Endothelial cell of hepatic sinusoid (primary cell): ENCODE data around the gene ZP1.
"Not testable (repeated sequence)": the region's sequence is repeated elsewhere in the genome, so short reads cannot be mapped to it uniquely, and the experiment has no call there.

ENCODE experiments used
- in situ Hi-C: cut with HindIII; loops from 2 replicates; pipeline ENCODE4 v1.10.0; 2017; ENCODE audit warnings: low sequenced_read_pairs

ZP1 gene, protein sequence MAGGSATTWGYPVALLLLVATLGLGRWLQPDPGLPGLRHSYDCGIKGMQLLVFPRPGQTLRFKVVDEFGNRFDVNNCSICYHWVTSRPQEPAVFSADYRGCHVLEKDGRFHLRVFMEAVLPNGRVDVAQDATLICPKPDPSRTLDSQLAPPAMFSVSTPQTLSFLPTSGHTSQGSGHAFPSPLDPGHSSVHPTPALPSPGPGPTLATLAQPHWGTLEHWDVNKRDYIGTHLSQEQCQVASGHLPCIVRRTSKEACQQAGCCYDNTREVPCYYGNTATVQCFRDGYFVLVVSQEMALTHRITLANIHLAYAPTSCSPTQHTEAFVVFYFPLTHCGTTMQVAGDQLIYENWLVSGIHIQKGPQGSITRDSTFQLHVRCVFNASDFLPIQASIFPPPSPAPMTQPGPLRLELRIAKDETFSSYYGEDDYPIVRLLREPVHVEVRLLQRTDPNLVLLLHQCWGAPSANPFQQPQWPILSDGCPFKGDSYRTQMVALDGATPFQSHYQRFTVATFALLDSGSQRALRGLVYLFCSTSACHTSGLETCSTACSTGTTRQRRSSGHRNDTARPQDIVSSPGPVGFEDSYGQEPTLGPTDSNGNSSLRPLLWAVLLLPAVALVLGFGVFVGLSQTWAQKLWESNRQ

DNA sequence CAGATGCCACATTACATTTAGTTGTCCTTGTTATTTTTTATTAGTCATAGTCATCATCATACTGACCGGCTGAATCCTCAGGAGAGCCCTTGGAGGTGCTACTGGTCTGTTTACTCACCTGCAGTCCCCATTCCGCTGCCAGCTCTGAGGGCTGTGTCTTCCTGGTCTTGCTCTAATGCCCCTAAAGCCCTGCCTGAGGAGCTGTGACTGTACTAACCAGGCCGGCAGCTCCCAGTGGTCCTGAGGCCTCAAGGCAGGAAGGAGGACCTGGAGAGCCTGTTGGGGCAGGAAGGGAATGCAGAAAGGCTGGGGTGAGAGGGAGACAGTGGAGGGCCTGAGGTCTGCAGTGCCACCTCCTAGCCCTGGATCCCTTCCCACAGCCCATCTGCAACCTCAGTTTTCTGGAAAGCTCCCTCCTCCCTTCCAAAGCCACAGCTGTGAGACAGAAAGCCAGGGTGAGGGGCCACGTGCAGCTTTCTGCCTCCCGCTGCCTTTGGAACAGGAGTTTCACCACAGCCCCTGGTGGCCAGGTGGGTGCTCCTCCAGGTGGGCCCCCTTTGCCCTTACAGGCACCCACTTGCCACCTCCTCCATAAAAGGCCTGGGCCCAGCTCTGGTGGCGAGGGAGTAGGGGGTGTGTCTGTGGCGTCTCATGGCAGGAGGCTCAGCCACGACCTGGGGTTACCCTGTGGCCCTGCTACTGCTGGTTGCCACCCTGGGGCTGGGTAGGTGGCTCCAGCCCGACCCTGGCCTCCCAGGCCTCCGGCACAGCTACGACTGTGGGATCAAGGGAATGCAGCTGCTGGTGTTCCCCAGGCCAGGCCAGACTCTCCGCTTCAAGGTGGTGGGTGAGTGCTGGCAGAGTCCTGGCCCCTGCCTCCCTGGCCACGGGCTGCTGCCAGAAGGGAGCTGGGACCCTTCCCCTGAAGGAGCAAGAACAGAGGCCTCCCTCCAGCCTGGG, at the start of gene ZP1:
TSS of gene ZP1 (plus strand) at position 632 of the 960 bp plus-strand sequence. CDS start at position 652, 20 bp downstream.
- in situ Hi-C loops = loop anchor here (5.0 kb wide), 1 partner anchor 35 kb away; no protein-coding TSS in a partner anchor

DNA sequence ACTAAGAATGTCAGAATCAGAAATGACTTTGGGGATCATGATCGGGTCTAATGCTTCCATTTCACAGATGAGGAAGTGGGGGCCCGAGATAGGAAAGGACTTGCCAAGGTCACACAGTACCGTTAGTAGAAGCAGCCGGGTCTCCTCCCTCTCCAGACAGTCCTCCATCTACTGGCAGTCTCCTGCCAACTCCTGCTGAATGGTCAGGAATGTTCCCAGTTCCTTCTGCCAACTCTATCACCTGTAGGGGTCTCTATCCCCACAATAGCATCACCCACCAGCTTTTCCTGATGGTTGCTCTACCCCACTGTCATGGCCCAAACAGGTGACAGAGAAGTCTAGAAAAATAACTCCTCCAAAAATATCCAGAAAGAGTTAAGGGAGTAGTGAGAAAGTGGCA, 49.3 kb upstream of the ZP1 start:
- in situ Hi-C loops = no loop called here

DNA sequence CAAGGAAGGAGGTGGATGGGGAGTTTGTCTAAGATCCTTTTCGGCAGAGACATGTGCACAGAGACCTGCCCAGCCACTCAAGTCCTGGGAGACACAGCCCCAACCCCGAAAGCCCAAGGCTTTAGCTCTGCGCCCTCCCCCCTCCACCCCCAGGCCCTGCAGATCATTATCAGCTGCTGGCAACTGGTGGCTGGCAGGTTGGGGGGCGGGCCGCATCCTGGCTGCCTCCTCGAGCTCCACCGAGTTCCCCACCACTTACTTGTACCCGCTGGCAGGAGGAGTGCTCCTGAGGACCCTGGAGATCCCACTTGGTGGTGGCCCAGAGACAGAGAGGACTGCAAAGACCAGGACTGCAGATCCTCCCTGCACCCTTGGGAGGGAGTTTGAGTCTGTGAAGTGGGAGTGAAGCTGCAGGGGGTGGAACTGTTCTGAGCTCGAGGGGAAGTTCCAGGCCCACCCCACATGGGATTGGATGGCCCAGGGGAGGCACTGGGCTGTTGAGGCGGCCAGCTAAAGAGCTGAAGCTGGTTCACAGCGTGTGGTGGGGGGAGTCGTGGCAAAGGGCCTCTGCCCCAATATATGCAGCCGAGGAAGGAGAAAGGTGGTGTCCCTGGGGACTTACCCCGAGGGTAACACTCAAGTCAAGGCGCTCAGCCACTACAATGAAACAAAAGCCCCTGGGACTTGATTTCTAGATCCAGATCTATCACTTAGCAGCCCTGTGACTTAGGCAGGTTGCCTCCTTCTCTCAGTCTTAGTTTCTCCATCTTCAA, 45.3 kb upstream of the ZP1 start:
- in situ Hi-C loops = no loop called here

DNA sequence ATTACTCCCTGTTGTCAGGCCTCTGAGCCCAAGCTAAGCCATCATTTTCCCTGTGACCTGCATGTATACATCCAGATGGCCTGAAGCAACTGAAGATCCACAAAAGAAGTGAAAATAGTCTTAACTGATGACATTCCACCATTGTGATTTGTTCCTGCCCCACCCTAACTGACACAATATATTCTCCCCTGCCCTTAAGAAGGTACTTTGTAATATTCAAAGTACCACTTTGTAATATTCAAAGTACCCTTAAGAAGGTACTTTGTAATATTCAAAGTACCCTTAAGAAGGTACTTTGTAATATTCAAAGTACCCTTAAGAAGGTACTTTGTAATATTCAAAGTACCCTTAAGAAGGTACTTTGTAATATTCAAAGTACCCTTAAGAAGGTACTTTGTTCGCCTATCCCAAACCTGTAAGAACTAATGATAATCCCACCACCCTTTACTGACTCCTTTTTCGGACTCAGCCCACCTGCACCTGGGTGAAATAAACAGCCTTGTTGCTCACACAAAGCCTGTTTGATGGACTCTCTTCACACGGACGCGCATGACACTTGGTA, 43.5 kb upstream of the ZP1 start:
- in situ Hi-C loops = not testable (repeated sequence)

DNA sequence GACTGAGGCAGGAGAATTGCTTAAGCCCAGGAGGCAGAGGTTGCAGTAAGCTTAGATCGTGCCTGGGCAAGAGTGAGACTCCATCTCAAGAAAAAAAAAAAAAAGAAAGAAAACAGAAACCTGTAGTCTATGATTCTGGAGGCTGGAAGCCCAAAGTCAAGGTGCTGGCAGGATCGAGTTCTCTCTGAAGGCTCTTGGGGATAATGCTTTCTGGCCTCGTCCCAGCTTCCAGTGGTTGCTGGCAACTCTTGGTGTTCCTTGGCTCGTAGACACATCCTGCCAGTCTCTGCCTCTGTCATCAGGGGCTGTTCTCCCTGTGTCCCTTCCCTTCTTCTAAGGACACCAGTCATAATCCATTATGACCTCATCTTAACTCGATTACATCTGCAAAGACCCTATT, 42.2 kb upstream of the ZP1 start:
- in situ Hi-C loops = loop anchor here (5.0 kb wide), 2 partner anchors 48 to 72 kb away; no protein-coding TSS in a partner anchor

DNA sequence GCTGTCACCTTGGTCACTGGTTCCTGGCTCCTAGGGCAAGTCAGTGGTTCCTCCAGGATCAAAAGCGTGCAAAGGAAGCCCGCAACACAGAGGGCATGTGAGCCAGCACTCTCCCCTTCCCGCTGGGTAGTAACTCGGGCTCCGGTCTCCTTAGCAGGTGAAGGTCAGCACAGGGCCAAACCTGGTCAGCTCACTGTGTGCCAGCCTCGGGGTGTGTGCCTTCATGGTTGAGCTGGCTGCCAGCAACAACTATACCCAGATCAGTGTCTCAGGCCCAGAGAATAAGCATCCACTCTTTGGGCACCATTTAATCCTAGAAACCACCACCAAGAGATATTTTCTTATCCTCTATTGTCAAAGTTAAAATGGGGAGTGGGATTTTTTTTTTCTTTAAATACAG, 41.6 kb upstream of the ZP1 start:
- in situ Hi-C loops = loop anchor here (5.0 kb wide), 2 partner anchors 48 to 72 kb away; no protein-coding TSS in a partner anchor

DNA sequence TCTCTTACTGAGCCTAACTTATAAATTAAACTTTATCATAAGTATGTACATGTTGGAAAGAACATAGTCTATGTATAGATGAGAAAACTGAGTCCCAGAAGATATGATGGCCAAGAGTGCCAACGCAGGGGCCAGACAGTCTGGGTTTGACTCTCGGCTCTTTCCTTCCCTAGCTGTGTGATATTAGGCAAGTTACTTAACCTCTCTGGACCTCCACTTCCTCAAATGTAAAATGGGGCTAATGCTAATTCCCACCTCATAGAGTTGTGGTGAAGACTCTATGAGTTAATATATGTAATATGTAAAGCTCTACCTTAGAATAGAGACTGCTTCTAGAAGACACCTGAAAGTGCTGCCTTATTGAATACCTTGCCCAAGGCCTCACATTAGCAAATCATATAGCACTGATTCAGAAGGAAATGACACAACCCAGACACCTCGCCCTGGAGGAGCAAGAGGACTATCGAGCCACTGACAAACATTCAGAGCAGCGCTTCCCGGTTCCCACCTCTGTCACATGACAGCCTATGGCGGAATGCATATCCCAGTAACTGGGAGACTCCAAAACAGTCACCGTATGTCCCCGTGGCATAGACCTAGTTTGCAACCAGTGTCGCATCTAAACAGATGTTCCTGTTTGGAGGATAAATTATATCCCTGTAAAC, 36.7 kb upstream of the ZP1 start:
- in situ Hi-C loops = no loop called here

DNA sequence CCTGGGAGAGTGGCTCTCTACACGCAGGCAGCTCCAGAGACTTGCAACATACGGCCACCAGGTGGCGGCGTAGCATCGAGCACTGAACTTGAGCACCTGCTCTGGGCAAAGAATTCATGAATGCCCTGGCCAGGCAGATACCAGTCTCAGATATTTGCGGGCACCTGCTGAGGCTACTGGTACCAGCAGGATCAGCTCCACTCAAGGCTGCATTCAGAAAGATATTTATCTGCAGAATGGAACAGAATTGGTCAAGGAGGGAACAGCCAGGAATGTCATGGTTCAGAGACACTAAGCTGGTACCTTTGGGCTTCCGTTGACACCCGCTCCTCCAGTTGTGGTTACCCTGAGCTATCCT, 36.2 kb upstream of the ZP1 start:
- in situ Hi-C loops = no loop called here

DNA sequence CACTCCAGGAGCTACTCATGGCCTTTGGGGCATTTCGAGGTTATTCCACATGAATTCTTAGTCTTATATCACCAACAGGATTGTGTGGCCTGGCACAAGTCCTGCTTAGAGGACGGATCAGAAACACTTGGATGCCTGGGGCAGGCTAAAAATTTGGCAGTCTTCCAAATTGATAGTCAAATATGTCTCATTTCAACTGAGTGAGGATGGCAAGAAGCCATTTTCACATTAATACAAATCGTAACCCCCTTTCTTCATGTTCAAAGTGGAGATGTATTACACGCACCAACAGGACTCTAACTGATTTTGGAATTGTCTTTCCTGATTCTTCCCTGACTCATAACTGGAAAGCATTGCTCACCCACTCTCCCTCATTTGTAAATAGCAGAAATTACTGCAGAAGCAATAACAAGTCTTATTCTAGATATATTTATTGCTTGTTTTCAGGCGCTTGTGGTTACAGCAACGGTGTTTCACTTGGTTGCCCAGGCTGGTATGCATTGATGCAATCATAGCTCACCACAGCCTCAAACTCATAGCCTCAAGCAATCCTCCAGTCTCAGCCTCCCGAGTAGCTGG, 35.8 kb upstream of the ZP1 start:
- in situ Hi-C loops = no loop called here

DNA sequence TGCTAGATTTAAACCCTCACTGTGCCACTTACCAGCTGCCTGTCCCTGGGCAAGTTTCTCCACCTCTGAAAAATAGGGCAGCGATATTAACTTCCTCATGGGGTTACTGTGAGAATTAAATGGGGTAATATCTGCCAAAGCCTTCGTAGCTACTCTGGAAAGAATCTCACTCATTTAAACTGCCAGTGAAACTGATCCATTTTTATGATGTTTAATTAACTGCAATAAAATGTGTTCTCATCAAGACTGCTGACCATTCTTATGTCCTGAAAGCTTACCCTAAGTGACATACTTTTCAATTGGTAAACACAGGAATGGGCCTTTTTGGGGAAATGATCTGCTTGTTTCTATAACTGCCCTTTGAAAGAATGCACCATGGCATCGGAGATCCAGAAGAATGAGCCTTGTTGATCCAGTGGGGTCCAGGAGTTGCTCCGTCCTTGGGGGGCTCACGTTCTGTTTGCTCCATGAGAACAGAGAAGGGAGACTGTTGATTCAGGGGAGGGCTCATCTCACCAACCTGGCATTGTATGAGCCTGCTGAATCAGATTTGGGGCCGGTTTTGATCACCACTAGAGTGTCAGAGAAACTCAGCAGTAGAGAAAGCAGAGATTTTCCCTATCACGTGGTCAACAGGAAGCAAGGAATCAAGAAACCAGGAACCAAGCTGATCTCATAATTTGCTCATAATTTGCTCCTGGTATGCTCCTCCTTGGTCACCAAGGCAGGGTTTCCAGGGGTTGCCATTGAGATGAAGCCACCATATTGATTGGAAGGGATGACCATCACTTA, 32.4 kb upstream of the ZP1 start:
- in situ Hi-C loops = no loop called here

DNA sequence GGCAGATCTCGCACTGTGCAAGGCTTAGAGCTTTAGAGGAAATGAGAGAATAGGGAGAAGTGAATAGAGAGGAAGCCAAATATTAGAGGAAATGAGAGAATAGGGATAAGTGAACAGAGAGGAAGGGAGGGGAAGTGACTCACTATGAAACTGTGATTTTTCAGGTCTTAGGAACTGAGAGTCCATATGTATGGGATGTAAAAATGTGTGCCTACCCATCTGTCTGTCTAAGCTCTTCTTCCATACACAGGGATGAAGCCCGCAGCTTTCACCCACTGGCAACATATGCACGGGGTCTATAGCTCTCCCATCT, 31.9 kb upstream of the ZP1 start:
- in situ Hi-C loops = no loop called here

DNA sequence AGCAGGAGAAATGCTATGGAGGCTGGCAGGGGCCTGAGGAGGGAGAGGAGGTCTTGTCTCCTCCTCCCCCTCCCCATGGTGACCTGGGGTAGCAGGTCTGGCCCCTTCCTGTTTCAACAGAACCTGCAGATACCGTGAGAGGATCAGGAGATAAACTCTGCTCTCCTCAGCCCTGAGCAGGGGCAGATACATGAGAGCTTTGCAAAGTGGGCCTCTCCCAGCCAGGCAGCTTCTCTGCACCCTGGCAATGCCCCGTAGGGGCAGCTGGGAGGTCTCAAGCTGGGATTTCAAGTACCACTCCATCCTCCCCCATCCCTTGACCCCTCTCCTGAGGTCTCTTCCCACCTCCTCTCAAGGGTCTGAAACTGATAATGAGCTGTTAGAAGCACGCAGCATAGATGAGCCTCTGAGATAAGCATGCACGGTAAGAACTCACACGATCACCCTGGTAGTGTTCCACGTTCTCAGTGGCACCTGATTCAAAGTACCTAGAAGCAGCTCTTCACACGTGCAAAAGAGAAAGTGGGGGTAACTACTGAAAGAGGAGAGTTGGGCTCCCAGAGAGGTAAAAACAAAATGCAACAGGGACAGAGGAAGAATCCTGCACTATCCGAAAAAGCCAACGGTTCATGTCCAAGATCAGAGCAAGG, 30.4 kb upstream of the ZP1 start:
- in situ Hi-C loops = no loop called here

DNA sequence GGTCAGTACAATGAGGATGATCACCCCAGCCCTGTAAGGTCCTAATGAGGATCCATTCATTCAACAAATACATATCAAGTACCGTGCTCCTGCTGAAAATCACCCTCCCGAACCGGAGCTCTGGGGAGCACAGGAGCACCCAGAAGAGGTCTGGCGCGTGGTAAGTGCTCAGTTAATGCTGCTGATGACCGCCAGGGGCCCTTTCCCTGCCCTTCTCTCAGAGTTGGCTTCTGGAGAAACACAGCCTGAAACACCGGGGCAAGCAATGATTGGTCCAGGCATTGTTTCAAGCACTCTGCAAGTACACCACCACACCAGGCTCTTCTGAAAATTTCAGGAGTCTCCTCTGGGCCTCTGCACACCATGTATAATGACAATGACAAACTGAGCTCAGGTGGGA, 29.2 kb upstream of the ZP1 start:
- in situ Hi-C loops = no loop called here

DNA sequence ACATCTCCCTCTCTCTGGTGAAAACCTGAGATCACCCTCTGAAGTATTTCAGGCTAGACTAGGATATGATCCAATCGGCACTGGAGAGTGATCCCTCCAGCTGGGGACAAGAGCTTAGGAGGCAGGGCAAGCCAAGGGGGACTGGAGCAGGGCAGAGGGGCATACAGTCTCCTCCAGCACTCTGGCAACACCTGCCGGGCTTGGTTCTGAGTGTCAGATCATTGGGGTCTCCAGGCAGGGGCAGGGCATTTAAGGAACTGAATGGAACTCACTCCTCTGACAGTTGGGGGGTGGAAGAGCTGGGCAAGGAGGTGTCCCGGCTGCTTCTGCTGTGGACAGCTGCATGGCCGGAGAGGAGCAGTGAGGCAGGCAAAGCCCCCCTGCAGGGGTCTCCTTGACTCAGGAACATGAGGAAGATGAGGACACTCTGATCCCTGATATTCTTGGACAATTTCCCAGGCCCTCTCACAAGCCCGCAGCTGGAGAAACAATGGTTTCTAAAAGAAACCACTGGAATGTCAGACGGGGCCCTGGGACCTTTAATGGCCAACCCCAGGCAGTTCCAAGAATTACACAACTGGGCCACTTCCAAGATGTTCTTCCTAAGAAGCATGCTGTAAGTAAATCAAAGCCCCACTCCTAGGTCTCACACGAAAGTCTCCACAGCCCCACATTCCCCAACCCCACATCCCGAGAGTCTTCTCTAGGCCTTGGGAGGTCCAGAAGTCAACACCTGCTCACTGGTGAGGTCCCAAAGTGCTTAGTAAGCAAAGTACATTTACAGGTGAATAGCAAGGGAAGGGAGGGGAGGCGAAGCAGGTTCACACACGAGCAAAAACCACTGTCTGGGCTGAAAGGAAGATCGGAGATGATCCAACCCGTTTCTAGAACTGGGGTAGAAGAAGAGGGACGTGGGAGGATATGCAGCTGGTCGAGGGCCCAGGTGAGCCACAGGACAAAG, 26.6 kb upstream of the ZP1 start:
- in situ Hi-C loops = no loop called here

DNA sequence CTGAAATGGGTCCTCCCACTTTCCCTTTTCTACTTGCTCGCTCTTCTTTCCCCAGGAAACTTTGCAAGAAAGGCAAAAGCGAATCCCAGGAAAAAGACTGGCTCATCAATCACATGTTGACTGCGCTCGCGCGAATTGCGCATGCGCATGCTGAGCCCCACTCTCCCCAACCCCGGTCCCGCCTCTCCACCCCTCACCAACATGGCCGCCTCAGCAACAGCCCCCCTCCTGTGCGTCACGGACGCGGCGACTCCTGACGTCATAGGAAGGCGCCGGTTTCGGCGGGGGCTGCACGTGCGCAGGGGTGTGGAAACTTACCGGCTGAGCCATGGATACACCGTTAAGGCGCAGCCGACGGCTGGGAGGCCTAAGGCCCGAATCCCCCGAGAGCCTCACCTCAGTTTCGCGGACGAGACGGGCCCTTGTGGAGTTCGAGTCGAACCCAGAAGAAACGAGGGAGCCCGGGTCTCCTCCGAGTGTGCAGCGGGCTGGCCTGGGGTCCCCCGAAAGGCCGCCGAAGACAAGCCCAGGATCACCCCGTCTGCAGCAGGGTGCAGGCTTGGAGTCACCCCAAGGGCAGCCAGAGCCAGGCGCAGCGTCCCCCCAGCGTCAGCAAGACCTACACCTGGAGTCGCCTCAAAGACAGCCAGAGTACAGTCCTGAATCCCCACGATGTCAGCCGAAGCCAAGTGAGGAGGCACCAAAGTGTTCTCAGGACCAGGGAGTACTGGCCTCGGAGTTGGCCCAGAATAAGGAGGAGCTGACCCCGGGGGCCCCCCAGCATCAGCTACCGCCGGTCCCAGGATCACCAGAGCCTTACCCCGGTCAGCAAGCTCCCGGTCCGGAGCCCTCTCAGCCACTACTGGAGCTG, 25.3 kb upstream of the ZP1 start, which contains the start of gene CCDC86:
TSS of gene CCDC86 (plus strand) at position 317 of the 871 bp plus-strand sequence. CDS start at position 329, 12 bp downstream.
- in situ Hi-C loops = no loop called here
